Measurements from ENCODE around the gene LRRIQ1. TPM values are rescaled to one million over a fixed set of nuclear protein-coding genes. Genes with fewer than 3 reads are reported as not detected.

The LRRIQ1 gene
- total and polyA plus RNA-seq, 2 of the 4 experiments (the other 2 are of a cell fraction): under 0.01 to 0.05 TPM

- no peak overlapping the region for H2AK5ac ChIP-seq (ENCODE audit: low read depth, low read length)
- WGBS, 2 experiments (ENCODE audit: extremely low coverage in 2 of 2, insufficient read length in 1 of 2): no CpG with 5 or more reads among the region's 2 CpGs
- H3K9me3 ChIP-seq (ENCODE audit: control insufficient read depth, insufficient read depth, low read length): no peaks in the 10 kb centered on the region
- no peak overlapping the region for H3K9ac ChIP-seq (ENCODE audit: low read depth, low read length)
- no peaks in the 10 kb centered on the region for H3K36me3 ChIP-seq (ENCODE audit: control insufficient read depth, insufficient read depth, low read length)
- ChIA-PET CTCF (no interaction called here), POLR2A (ENCODE audit: unreplicated experiment) (no interaction called here)
- no peak overlapping the region for H3K4ac ChIP-seq (ENCODE audit: low read depth, low read length)
- no peaks in the 10 kb centered on the region for H3K27me3 ChIP-seq (ENCODE audit: control insufficient read depth, insufficient read depth, low read length)
- H3K4me2 ChIP-seq (ENCODE audit: low read depth, low read length): no peak overlapping the region
- H3K27ac ChIP-seq (ENCODE audit: insufficient read depth, low read length): no peak overlapping the region
- no peak overlapping the region for H3K23ac ChIP-seq (ENCODE audit: low read depth, low read length)
- H3K9me1 ChIP-seq (ENCODE audit: insufficient read depth, low read length): no peaks in the 10 kb centered on the region
- no peak overlapping the region for H2BK20ac ChIP-seq (ENCODE audit: low read depth, low read length)
- H3K14ac ChIP-seq (replicated peaks; ENCODE audit: low read depth, low read length): no peak overlapping the region
- no peak overlapping the region for H3K18ac ChIP-seq (ENCODE audit: low read depth, low read length)
- H2BK5ac ChIP-seq (ENCODE audit: low read depth, low read length, poor library complexity, severe bottlenecking): no peak overlapping the region
- H4K5ac ChIP-seq (ENCODE audit: low read depth, low read length): no peak overlapping the region
- H3K79me1 ChIP-seq (ENCODE audit: low read depth in 1 of 2, low read length in 2 of 2): no peaks in the 10 kb centered on the region
- no peak overlapping the region for H2AK9ac ChIP-seq (replicated peaks; ENCODE audit: low read depth, low read length, poor library complexity)
- ATAC-seq (ENCODE audit: low read depth) (no peak), DNase-seq (no peak)
- H3K4me1 ChIP-seq (ENCODE audit: control insufficient read depth, insufficient read depth, low read length): no peaks in the 10 kb centered on the region
- H2BK15ac ChIP-seq (ENCODE audit: low read depth, low read length): no peak overlapping the region
- dilution Hi-C loops (cut with HindIII; ENCODE audit: low sequenced_read_pairs, unreplicated experiment): no loop called here
- TF ChIP-seq MAFK (IDR thresholded peaks at IDR 0.05; ENCODE audit: low read depth, low read length): no peak
- TF ChIP-seq CTCF (conservative IDR thresholded peaks at IDR 0.05; ENCODE audit: low read depth, low read length): no peak
- no peak for TF ChIP-seq BHLHE40 (IDR thresholded peaks at IDR 0.05; ENCODE audit: low read depth, low read length)
- TF ChIP-seq, protein P1, sequence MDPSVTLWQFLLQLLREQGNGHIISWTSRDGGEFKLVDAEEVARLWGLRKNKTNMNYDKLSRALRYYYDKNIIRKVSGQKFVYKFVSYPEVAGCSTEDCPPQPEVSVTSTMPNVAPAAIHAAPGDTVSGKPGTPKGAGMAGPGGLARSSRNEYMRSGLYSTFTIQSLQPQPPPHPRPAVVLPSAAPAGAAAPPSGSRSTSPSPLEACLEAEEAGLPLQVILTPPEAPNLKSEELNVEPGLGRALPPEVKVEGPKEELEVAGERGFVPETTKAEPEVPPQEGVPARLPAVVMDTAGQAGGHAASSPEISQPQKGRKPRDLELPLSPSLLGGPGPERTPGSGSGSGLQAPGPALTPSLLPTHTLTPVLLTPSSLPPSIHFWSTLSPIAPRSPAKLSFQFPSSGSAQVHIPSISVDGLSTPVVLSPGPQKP (IDR thresholded peaks at IDR 0.05; ENCODE audit: borderline replicate concordance, low read depth, low read length): no peak
- no peak for TF ChIP-seq RCOR1 (IDR thresholded peaks at IDR 0.05; ENCODE audit: insufficient replicate concordance, low read length)
- TF ChIP-seq POLR2A (IDR thresholded peaks at IDR 0.05; ENCODE audit: low read depth, low read length): no peak
- no peak for TF ChIP-seq RFX5 (IDR thresholded peaks at IDR 0.05; ENCODE audit: low read depth, low read length)
- no peak for TF ChIP-seq RAD21 (IDR thresholded peaks at IDR 0.05; ENCODE audit: low read length)
- no peak for TF ChIP-seq CEBPB (IDR thresholded peaks at IDR 0.05; ENCODE audit: low read depth, low read length)
- no peak for TF ChIP-seq FOS (IDR thresholded peaks at IDR 0.05; ENCODE audit: low read depth, low read length)
- no peak overlapping the region for H4K91ac ChIP-seq (ENCODE audit: insufficient read depth, low read depth, low read length)
- no peak overlapping the region for H2AFZ ChIP-seq (replicated peaks; ENCODE audit: low read length, poor library complexity)
- H3K56ac ChIP-seq (ENCODE audit: extremely low read depth, insufficient read depth, low read length): no peak overlapping the region
- H4K20me1 ChIP-seq (ENCODE audit: insufficient read depth, low read length): no peaks in the 10 kb centered on the region
- no TSS peak for BruUV-seq (replicated peaks)
- no peak overlapping the region for H4K8ac ChIP-seq (ENCODE audit: low read depth in 2 of 2, low read length in 2 of 2)
- intact Hi-C loops (cut with micrococcal nuclease): no loop called here
- in situ Hi-C loops (cut with MboI; ENCODE audit: low sequenced_read_pairs): no loop called here
- H2BK120ac ChIP-seq (ENCODE audit: low read depth, low read length): no peak overlapping the region
- no peak overlapping the region for H3K4me3 ChIP-seq (ENCODE audit: insufficient read depth, low read depth, low read length)
Observed at GRCh38 chr12:85183855-85184254, 147.7 kb downstream of the LRRIQ1 start.
